GM12801 (cell line): ENCODE measurements around the gene ANKRD2.

Experiments used
- CTCF ChIP-seq: IDR thresholded peaks from one replicate; pipeline ENCODE4 v1.5.1; 2011; ENCODE audit warnings: control low read depth; ENCODE audit not compliant: insufficient read length; ENCODE audit errors: extremely low read depth

Gene ANKRD2

GRCh38 chr10:97567891-97568290 lies 4.7 kb upstream of the ANKRD2 start:
- no peak for TF ChIP-seq CTCF

- no peak for TF ChIP-seq CTCF
Measured at GRCh38 chr10:97570146-97570788, 2.3 kb upstream of the ANKRD2 start.

DNA sequence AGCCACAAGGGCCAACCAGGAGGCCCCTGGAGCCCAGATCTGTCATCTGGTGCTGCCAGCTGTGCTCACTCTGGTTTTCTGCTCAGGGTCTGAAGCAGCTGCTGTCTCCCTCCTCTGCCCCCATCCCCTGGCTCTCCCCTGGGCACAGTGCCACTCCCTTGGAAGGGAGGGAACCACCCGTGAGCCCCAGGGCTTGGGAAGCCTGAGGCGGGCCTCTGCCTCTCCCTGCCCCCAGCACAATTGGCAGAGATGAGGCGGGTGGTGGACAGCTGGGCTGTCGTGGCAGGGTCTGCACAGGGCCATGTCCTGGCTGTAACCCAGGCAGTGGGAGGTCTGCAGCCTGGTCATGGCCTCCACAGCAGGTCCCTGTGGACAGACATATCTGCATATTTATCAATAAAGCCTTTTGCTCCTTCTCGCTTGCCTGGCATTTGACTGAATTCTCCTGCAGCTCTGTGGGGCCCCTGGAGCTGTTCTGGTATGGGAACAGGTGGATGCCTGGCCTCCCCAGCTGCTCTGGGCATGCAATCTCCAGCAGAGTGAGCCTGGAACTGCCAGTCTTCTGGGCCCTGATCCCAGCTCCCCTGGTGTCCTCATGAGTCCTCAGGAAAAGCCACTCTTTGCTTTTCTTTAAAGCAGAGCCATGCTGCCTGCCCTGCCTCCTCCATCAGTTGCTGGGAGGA lies 1.6 kb upstream of the ANKRD2 start:
- no peak for TF ChIP-seq CTCF

DNA sequence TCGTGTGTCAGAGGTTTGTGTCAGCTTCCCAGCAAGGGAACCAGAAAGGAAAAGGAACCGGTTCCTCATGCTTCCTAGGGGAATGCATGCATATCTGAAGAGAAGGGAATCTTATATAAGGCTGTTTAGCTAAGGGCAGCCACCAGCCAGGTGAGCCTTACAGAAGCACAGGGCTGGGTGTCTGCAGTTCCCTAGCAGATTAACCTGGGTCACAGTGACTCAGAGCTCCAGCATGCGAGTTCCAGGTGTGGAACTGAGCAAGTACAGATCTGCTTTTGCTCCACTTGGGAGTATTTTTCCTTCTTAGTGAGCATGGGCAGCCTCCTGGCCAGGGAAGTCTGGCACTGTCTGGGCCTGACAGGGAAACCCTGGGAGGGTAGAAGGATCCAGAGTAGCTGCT lies 957 bp upstream of the ANKRD2 start:
- no peak for TF ChIP-seq CTCF

DNA sequence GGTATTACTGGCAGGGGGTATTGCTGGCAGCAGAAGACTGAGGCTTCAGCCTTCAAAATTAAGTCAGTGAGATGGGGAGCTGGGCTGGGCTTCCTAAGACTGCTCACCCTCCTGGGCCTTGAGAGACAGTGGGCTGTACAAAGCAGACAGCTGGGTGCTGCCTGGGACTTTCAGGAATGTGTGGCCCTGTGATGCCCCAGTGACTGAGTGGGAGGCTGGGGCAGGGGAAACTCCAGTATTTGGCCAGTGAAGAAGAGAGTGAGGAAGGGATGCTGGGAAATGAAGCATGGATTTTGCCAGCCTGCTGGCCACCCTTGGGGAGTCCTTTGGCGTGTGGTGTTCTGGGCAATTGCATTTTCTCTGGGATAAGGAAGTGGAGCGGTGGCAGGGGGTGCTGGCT lies 442 bp downstream of the ANKRD2 start:
- no peak for TF ChIP-seq CTCF

GRCh38 chr10:97573672-97574071 lies 1.1 kb downstream of the ANKRD2 start:
- no peak for TF ChIP-seq CTCF

DNA sequence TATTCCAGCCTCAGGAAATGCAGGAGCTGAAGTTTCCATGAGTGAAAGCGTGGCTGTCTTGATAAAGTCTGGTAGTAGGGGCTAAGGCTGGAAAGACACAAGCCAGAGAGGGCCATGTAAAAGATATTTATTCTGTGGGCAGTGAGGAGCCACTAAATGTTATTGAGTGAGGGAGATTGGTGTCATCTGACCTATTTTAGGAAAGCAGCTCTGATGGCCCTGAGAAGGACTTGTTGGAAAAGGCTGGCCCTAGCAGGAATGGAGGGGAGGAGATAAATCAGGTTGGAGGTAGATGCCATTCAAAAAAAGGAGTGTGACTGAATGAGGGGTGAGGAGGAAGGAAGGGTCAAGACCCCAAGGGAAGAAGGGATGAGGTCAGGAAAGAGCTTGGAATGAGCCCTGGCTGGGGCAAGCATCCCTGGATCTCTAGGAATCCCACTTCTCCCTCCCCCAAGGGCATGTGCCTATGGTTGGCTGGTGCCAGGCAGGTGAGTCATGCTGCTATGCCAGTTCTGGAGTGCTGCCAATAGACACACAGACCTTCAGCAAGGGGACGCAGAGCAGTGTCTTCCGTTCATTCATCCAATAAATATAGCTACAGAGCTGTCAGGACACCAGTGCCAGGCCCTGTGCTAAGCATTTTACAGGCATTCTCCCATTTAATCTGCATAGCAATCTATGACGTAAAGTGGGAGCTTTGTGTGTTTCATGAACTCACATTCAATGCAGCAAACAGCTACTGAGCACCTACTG lies 2.0 kb downstream of the ANKRD2 start:
- no peak for TF ChIP-seq CTCF
